Mesothelial cell of epicardium (in vitro differentiated cells): ENCODE results near the gene KCNIP4. TPM values are rescaled to one million over a fixed set of nuclear protein-coding genes. Genes with fewer than 3 reads are reported as not detected.

Source experiments
- DNase-seq, 2 experiments: peaks; one replicate each; pipeline ENCODE4 v3.0.0; 2021; ENCODE audit warnings: low spot score in 2 of 2; ENCODE audit not compliant: unreplicated experiment in 2 of 2
- H3K27ac Mint-ChIP-seq: 2 replicates; pipeline ENCODE4 v1.8.0; 2021; ENCODE audit warnings: mixed read lengths
- H3K27me3 Mint-ChIP-seq: 2 replicates; pipeline ENCODE4 v1.8.0; 2021; ENCODE audit warnings: low read depth, mixed read lengths
- H3K36me3 Mint-ChIP-seq: 2 replicates; pipeline ENCODE4 v1.8.0; 2021; ENCODE audit warnings: mixed read lengths
- H3K4me1 Mint-ChIP-seq: 2 replicates; pipeline ENCODE4 v1.8.0; 2021; ENCODE audit warnings: mixed read lengths
- H3K4me3 Mint-ChIP-seq: 2 replicates; pipeline ENCODE4 v1.8.0; 2021; ENCODE audit warnings: mild to moderate bottlenecking, moderate library complexity, mixed read lengths
- H3K9me3 Mint-ChIP-seq: 2 replicates; pipeline ENCODE4 v1.8.0; 2021; ENCODE audit warnings: mixed read lengths
- total RNA-seq: library from RNA; stranded (reverse); gene quantifications from 3 replicates; pipeline ENCODE4 v1.2.1, GENCODE V29; 2021
- TF ChIP-seq, protein P1 (sequence below): fragments of 200-600 bp; sonication (generic); IDR thresholded peaks from one replicate; pipeline ENCODE4 v1.5.0; 2021; ENCODE audit warnings: antibody characterized with exemption; ENCODE audit not compliant: unreplicated experiment

Gene KCNIP4
- total RNA-seq, 1 donor from 2014 or later = 3.0 TPM

DNA sequence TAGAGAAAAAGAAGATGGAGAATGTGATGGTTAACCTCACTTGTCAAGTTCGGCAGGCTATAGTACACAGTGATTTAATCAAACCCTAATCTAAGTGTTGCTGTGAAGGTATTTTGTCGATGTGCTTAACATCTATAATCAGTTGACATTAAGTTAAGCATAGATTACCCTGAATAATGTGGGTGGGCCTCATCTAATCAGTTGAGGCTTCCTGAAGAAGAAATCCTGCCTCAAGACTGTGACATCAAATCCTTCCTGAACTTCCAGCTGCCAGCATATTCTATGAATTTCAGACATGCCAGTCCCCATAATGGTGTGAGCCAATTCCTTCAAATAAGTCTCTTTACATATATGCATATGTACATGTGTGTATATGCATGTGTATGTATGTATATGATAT lies 1066.9 kb downstream of the KCNIP4 start:
- Mint-ChIP-seq H3K36me3 (no peaks in the 10 kb centered on the region), H3K27ac (no peak overlapping the region), H3K4me1 (peaks cover 2% of the 10 kb centered on the region), H3K4me3 (no peak overlapping the region), H3K27me3 (peaks cover 6% of the 10 kb centered on the region), H3K9me3 (peaks cover 8% of the 10 kb centered on the region)
- no peak for DNase-seq
- TF ChIP-seq, protein P1, sequence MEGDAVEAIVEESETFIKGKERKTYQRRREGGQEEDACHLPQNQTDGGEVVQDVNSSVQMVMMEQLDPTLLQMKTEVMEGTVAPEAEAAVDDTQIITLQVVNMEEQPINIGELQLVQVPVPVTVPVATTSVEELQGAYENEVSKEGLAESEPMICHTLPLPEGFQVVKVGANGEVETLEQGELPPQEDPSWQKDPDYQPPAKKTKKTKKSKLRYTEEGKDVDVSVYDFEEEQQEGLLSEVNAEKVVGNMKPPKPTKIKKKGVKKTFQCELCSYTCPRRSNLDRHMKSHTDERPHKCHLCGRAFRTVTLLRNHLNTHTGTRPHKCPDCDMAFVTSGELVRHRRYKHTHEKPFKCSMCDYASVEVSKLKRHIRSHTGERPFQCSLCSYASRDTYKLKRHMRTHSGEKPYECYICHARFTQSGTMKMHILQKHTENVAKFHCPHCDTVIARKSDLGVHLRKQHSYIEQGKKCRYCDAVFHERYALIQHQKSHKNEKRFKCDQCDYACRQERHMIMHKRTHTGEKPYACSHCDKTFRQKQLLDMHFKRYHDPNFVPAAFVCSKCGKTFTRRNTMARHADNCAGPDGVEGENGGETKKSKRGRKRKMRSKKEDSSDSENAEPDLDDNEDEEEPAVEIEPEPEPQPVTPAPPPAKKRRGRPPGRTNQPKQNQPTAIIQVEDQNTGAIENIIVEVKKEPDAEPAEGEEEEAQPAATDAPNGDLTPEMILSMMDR = no peak

DNA sequence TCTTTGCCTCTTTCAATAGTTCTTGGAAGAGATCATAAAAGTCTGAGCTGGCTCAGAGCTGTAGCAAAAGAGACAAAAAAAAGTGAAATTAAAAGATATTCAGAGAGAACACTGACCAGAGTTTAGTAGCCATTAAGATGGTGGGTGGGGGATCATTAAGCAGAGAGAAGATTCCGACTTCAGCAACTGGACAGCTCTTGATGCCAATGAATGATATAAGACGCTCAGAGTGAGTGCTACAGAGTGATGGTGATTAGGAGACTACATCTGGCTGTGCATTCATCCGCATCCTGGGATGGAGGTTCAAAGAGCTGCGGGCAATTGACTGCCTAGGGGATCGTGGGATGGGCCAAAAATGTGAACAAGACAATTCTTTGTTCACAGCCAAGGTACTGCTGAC lies 1069.8 kb downstream of the KCNIP4 start:
- Mint-ChIP-seq H3K9me3 (no peaks in the 10 kb centered on the region), H3K27me3 (peaks cover 7% of the 10 kb centered on the region), H3K27ac (no peak overlapping the region), H3K4me1 (peaks cover 2% of the 10 kb centered on the region), H3K4me3 (no peak overlapping the region), H3K36me3 (no peaks in the 10 kb centered on the region)
- DNase-seq = no peak
- TF ChIP-seq, protein P1 = no peak

DNA sequence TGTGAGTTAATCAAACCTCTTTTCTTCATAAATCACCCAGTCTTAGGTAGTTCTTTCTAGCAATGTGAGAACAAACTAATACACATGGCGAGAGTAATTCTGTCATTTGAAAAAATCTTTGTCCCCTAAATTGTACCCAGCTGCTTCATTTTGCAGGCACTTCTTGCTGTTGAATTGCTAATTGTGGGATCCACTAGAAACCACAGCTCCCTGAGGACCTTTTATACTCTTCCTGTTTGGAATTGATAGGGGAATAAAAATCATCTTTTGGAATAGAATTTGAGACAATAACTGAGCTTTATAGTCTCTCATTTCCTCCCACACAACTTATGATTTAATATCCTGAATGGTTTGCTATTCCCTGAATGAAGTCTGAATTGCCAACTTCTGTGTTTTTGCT lies 1078.1 kb downstream of the KCNIP4 start:
- Mint-ChIP-seq H3K9me3 (no peaks in the 10 kb centered on the region), H3K36me3 (no peaks in the 10 kb centered on the region), H3K27me3 (peaks cover 18% of the 10 kb centered on the region), H3K27ac (no peak overlapping the region), H3K4me1 (no peaks in the 10 kb centered on the region), H3K4me3 (no peak overlapping the region)
- TF ChIP-seq, protein P1 = no peak
- DNase-seq = no peak

DNA sequence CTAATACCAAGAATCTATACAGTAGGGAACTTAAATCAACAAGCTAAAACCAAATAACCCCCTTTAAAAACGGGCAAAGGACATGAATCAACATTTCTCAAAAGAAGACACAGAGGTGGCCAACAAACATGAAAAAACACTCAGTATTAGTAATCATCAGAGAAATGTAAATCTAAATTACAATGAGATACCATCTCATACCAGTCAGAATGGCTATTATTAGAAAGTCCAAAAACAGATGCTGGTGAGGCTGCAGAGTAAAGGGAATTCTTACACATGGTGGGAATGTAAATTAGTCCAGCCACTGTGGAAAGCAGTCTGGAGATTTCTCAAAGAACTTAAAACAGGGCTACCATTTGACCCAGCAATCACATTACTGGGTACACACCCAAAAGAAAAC lies 1080.5 kb downstream of the KCNIP4 start:
- Mint-ChIP-seq H3K27me3 (peaks cover 11% of the 10 kb centered on the region), H3K36me3 (no peaks in the 10 kb centered on the region), H3K27ac (no peak overlapping the region), H3K4me3 (no peak overlapping the region), H3K4me1 (no peaks in the 10 kb centered on the region), H3K9me3 (no peaks in the 10 kb centered on the region)
- TF ChIP-seq, protein P1 = no peak
- no peak for DNase-seq

DNA sequence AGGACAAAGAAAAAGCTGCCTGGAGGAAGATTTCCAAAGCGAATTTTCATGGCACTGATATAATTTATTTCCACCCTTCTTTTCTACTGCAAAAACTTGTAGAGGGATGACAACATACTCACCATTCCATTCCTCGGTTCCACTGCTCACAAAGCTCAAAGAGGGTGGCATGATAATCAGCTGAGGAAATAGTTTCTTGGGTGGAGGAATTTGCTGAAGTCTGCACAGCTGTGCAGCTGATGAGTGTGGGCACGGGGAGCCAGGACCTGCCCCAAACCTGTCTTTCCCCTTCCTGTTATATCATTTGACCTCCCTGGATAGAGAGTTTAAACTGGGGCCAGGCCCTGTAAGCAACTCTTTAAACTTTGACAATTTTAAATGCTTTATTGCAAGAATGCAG lies 1087.7 kb downstream of the KCNIP4 start:
- no peaks in the 10 kb centered on the region for H3K36me3 Mint-ChIP-seq
- peaks cover 7% of the 10 kb centered on the region for H3K4me1 Mint-ChIP-seq
- H3K4me3 Mint-ChIP-seq = no peak overlapping the region
- no peaks in the 10 kb centered on the region for H3K27me3 Mint-ChIP-seq
- H3K27ac Mint-ChIP-seq = no peak overlapping the region
- TF ChIP-seq, protein P1 = no peak
- H3K9me3 Mint-ChIP-seq = peaks cover 12% of the 10 kb centered on the region
- no peak for DNase-seq
